GM23248 (cell line): Measurements from ENCODE around the gene CRY1. TPM values are rescaled to one million over a fixed set of nuclear protein-coding genes. Genes with fewer than 3 reads are reported as not detected.

ENCODE experiments used
- DNase-seq: peaks from one replicate; pipeline ENCODE4 v3.0.0-alpha.2; 2015
- H2AFZ ChIP-seq: fragments of 200-600 bp; sonication (generic); 2 replicates; pipeline ENCODE4 v1.6.1; 2016; ENCODE audit warnings: antibody characterized with exemption
- H3F3A ChIP-seq: fragments of 200-600 bp; sonication (generic); 2 replicates; pipeline ENCODE4 v1.6.1; 2016; ENCODE audit warnings: mild to moderate bottlenecking, antibody characterized with exemption, mixed run types; ENCODE audit not compliant: insufficient read depth
- H3K27ac ChIP-seq: fragments of 200-600 bp; sonication (generic); 2 replicates; pipeline ENCODE4 v1.5.1; 2016; ENCODE audit warnings: mild to moderate bottlenecking
- H3K27me3 ChIP-seq: fragments of 200-600 bp; sonication (generic); replicated peaks from 2 replicates; pipeline ENCODE4 v1.6.1; 2016; ENCODE audit warnings: mild to moderate bottlenecking; ENCODE audit not compliant: insufficient read depth
- H3K36me3 ChIP-seq: fragments of 200-600 bp; sonication (generic); 2 replicates; pipeline ENCODE4 v1.6.1; 2016; ENCODE audit warnings: low read depth, mild to moderate bottlenecking
- H3K4me1 ChIP-seq: fragments of 200-600 bp; sonication (generic); 2 replicates; pipeline ENCODE4 v1.6.1; 2016; ENCODE audit warnings: mild to moderate bottlenecking; ENCODE audit not compliant: insufficient read depth
- H3K4me2 ChIP-seq: fragments of 200-600 bp; sonication (generic); one replicate; pipeline ENCODE4 v1.6.1; 2016; ENCODE audit warnings: mild to moderate bottlenecking; ENCODE audit not compliant: unreplicated experiment
- H3K4me3 ChIP-seq: fragments of 200-600 bp; sonication (generic); 2 replicates; pipeline ENCODE4 v1.5.1; 2016; ENCODE audit warnings: mild to moderate bottlenecking
- H3K79me2 ChIP-seq: fragments of 200-600 bp; sonication (generic); 2 replicates; pipeline ENCODE4 v1.6.1; 2016; ENCODE audit warnings: mild to moderate bottlenecking; ENCODE audit not compliant: insufficient read depth
- H3K9ac ChIP-seq: fragments of 200-600 bp; sonication (generic); 2 replicates; pipeline ENCODE4 v1.6.1; 2016; ENCODE audit warnings: mild to moderate bottlenecking
- H3K9me2 ChIP-seq: fragments of 200-600 bp; sonication (generic); 2 replicates; pipeline ENCODE4 v1.6.1; 2016; ENCODE audit warnings: mixed run types, mild to moderate bottlenecking, moderate library complexity; ENCODE audit not compliant: insufficient read depth
- H3K9me3 ChIP-seq: fragments of 200-600 bp; sonication (generic); one replicate; pipeline ENCODE4 v1.6.1; 2017; ENCODE audit warnings: low read depth
- H4K20me1 ChIP-seq: fragments of 200-600 bp; sonication (generic); 2 replicates; pipeline ENCODE4 v1.6.0; 2016; ENCODE audit not compliant: insufficient read depth
- EZH2 ChIP-seq: fragments of 200-600 bp; sonication (generic); IDR thresholded peaks from 2 replicates; pipeline ENCODE4 v1.6.1; 2018; ENCODE audit warnings: antibody characterized with exemption, mild to moderate bottlenecking; ENCODE audit not compliant: insufficient read depth, poor library complexity, severe bottlenecking
- EZH2phosphoT487 ChIP-seq: fragments of 200-600 bp; sonication (generic); IDR thresholded peaks from 2 replicates; pipeline ENCODE4 v1.6.1; 2018; ENCODE audit warnings: antibody characterized with exemption, moderate library complexity, mild to moderate bottlenecking, low read depth; ENCODE audit not compliant: insufficient read depth
- WGBS, 2 experiments: methylation state at CpG; one replicate each; pipeline ENCODE4 v1.1.6; 2015 to 2017; ENCODE audit warnings: low lambda C conversion rate in 2 of 2, low coverage in 1 of 2; ENCODE audit errors: missing lambda C conversion rate in 2 of 2; 5-methylcytosine and 5-hydroxymethylcytosine counted together
- in situ Hi-C: fragments of 300-500 bp; cut with MboI; formaldehyde crosslinking; loops from 2 replicates; pipeline ENCODE4 v1.15.0; 2020
- polyA plus RNA-seq: library from polyadenylated mRNA; unstranded; fragments of >200 nt; fragmentation: Nextera tagmentation; extraction: Ambion mirVana; gene quantifications from 2 replicates; pipeline ENCODE4 v1.2.1, GENCODE V29; 2016
- total RNA-seq: library from RNA; depleted of rRNA; stranded (reverse); fragments of >200 nt; shearing (Covaris generic); gene quantifications from 2 replicates; pipeline ENCODE4 v1.2.3, GENCODE V29; 2014

Gene CRY1
- total and polyA plus RNA-seq, 2 experiments from 2014 or later, result 13.6 to 14.8 TPM

DNA sequence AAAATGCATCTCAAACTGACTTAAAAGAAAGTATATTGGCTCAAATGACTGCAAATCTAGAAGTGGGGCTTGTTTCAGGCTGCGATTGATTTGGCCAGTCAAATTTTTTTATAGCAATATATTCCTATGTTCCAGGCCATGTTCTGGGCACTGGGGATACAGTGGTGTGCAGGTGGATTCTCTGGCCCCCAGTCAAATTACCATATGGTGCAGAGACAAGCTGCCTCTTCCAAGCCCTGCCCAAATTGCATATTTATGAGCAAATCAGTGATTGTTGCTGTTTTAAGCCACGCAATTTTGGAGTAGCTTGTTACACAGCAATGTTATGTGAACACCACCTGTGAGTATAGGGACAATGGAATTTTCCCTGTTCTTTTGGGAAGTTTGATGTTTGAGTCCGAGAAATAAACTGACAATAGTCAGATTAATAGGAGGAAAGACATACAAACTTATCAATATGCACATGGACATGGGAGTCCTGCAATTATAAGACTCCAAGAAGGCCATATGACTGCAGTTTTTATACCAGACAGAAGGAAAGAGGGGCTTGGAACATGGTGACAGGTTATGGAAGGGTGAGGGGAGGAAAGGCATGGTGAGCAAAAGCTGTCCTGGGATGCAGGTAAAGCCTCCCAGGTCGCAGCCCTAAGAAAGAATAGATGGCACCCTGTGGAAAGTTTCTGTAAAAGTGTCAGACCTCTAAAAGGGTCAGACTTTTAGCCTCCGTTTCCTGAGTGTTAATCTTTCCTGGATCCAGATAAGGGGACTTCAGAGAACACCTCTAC is 13.1 kb upstream of the CRY1 start:
- Histone ChIP-seq H2AFZ (no peak overlapping the region), H3K9ac (no peak overlapping the region), H3K4me1 (no peaks in the 10 kb centered on the region), H3K27ac (no peak overlapping the region), H3K36me3 (no peaks in the 10 kb centered on the region), H4K20me1 (no peaks in the 10 kb centered on the region), H3K27me3 (no peaks in the 10 kb centered on the region), H3K4me3 (no peak overlapping the region), H3F3A (no peaks in the 10 kb centered on the region), H3K4me2 (no peak overlapping the region), H3K79me2 (no peaks in the 10 kb centered on the region), H3K9me2 (no peaks in the 10 kb centered on the region), H3K9me3 (no peaks in the 10 kb centered on the region)
- DNase-seq, result no peak
- 40% methylated on average over 5 of the region's 5 CpGs for WGBS, 2 experiments
- in situ Hi-C loops, result no loop called here
- no peak for TF ChIP-seq EZH2
- TF ChIP-seq EZH2phosphoT487, result no peak

DNA sequence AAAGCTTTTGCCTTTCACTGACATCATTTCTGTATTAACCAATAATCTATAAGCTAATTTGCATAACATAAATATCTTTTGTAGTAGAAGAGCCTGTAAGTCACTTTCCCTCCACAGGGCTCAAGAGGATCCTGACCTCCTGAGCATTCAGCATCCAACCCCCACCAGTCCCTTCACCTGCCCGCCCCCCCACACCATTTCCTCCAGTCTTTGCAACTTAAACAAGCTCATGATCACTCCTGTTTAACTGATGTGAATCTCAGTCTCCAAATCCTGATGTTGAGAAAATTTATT is 12.0 kb upstream of the CRY1 start:
- Histone ChIP-seq H3K9me2 (no peaks in the 10 kb centered on the region), H3K79me2 (no peaks in the 10 kb centered on the region), H3K36me3 (no peaks in the 10 kb centered on the region), H3K9me3 (no peaks in the 10 kb centered on the region), H2AFZ (no peak overlapping the region), H3K27ac (no peak overlapping the region), H3K4me1 (no peaks in the 10 kb centered on the region), H4K20me1 (no peaks in the 10 kb centered on the region), H3K9ac (no peak overlapping the region), H3K27me3 (no peaks in the 10 kb centered on the region), H3K4me2 (no peak overlapping the region), H3F3A (no peaks in the 10 kb centered on the region), H3K4me3 (no peak overlapping the region)
- TF ChIP-seq EZH2 (no peak), EZH2phosphoT487 (no peak)
- DNase-seq, result no peak
- 25 to 46% methylated on average over 1 of the region's 1 CpG for WGBS, 2 experiments
- in situ Hi-C loops, result no loop called here

DNA sequence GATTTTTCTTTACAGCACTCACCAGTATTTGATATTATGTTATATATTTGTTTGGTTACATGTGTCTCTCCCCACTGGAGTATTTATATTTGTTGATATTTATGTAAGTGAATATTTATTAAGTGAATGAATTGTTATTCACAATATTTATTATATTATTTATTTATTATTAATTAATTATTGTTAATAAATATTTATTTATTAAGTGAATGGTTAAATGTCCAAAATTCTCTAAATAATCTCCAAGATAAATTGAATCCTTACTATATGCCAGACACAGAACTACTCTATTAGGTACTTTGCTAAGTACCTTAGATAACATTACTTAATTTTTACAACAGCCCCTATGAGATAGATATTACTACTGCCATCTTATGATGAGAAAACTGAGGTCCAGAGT is 10.2 kb upstream of the CRY1 start:
- H4K20me1 ChIP-seq, result no peaks in the 10 kb centered on the region
- TF ChIP-seq EZH2phosphoT487, result no peak
- TF ChIP-seq EZH2, result no peak
- no peaks in the 10 kb centered on the region for H3F3A ChIP-seq
- H3K79me2 ChIP-seq, result no peaks in the 10 kb centered on the region
- H3K36me3 ChIP-seq, result no peaks in the 10 kb centered on the region
- H3K4me3 ChIP-seq, result no peak overlapping the region
- H3K4me1 ChIP-seq, result no peaks in the 10 kb centered on the region
- in situ Hi-C loops, result no loop called here
- H3K4me2 ChIP-seq, result no peak overlapping the region
- no peaks in the 10 kb centered on the region for H3K27me3 ChIP-seq
- no peak overlapping the region for H2AFZ ChIP-seq
- DNase-seq, result no peak
- H3K9ac ChIP-seq, result no peak overlapping the region
- no peaks in the 10 kb centered on the region for H3K9me3 ChIP-seq
- no peaks in the 10 kb centered on the region for H3K9me2 ChIP-seq
- H3K27ac ChIP-seq, result no peak overlapping the region

GRCh38 chr12:107103097-107103496 is 9.7 kb upstream of the CRY1 start:
- H4K20me1 ChIP-seq, result no peaks in the 10 kb centered on the region
- H2AFZ ChIP-seq, result no peak overlapping the region
- H3K9me3 ChIP-seq, result no peaks in the 10 kb centered on the region
- no peak overlapping the region for H3K4me3 ChIP-seq
- H3K27ac ChIP-seq, result no peak overlapping the region
- H3K79me2 ChIP-seq, result no peaks in the 10 kb centered on the region
- no peaks in the 10 kb centered on the region for H3K27me3 ChIP-seq
- DNase-seq, result peak; percentile 17
- H3F3A ChIP-seq, result no peaks in the 10 kb centered on the region
- TF ChIP-seq EZH2phosphoT487 (no peak), EZH2 (no peak)
- H3K4me2 ChIP-seq, result no peak overlapping the region
- H3K9ac ChIP-seq, result no peak overlapping the region
- no peaks in the 10 kb centered on the region for H3K36me3 ChIP-seq
- no peaks in the 10 kb centered on the region for H3K4me1 ChIP-seq
- in situ Hi-C loops, result no loop called here
- WGBS, 2 experiments, result 52 to 74% methylated on average over 3 of the region's 3 CpGs
- no peaks in the 10 kb centered on the region for H3K9me2 ChIP-seq

GRCh38 chr12:107102294-107102693 is 8.9 kb upstream of the CRY1 start:
- DNase-seq, result no peak
- Histone ChIP-seq H3K4me1 (no peaks in the 10 kb centered on the region), H3K9me2 (no peaks in the 10 kb centered on the region), H2AFZ (no peak overlapping the region), H3K79me2 (no peaks in the 10 kb centered on the region), H3K9ac (no peak overlapping the region), H3K27ac (no peak overlapping the region), H3K4me2 (no peak overlapping the region), H3K9me3 (no peaks in the 10 kb centered on the region), H4K20me1 (no peaks in the 10 kb centered on the region), H3K4me3 (no peak overlapping the region), H3K36me3 (no peaks in the 10 kb centered on the region), H3K27me3 (no peaks in the 10 kb centered on the region), H3F3A (no peaks in the 10 kb centered on the region)
- TF ChIP-seq EZH2 (no peak), EZH2phosphoT487 (no peak)
- in situ Hi-C loops, result no loop called here
